ENCODE data around the gene LRBA.

Gene LRBA

GRCh38 chr4:150816491-150816890, 198.6 kb downstream of the LRBA start:
- H3K27ac Mint-ChIP-seq, result no peak overlapping the region
- no peaks in the 10 kb centered on the region for H3K9me3 Mint-ChIP-seq
- no peak for DNase-seq (ENCODE audit: low spot score in 2 of 2)
- ATAC-seq, result no peak
- no peak overlapping the region for H3K4me3 Mint-ChIP-seq
- peaks cover 13% of the 10 kb centered on the region for H3K4me1 Mint-ChIP-seq
- H3K36me3 Mint-ChIP-seq, result peaks cover 34% of the 10 kb centered on the region

DNA sequence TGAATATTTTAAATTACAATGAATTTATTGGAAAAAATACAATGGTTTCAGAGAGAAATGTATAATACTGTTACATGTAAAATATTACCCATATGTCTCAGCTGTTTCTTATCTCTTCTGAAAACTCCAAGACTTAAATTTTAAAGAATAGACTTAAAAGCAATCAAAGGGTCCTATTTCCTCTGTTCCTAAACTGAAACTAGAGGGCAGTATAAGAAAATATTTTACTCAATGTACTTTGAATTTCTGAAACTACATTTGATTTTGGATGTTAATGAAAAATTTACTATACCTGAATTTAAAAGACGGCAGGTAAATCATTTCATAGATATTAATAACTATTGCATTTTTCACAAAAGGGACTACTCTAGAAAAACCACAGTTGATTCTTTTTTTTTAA, 200.2 kb downstream of the LRBA start:
- peaks cover 13% of the 10 kb centered on the region for H3K4me1 Mint-ChIP-seq

DNA sequence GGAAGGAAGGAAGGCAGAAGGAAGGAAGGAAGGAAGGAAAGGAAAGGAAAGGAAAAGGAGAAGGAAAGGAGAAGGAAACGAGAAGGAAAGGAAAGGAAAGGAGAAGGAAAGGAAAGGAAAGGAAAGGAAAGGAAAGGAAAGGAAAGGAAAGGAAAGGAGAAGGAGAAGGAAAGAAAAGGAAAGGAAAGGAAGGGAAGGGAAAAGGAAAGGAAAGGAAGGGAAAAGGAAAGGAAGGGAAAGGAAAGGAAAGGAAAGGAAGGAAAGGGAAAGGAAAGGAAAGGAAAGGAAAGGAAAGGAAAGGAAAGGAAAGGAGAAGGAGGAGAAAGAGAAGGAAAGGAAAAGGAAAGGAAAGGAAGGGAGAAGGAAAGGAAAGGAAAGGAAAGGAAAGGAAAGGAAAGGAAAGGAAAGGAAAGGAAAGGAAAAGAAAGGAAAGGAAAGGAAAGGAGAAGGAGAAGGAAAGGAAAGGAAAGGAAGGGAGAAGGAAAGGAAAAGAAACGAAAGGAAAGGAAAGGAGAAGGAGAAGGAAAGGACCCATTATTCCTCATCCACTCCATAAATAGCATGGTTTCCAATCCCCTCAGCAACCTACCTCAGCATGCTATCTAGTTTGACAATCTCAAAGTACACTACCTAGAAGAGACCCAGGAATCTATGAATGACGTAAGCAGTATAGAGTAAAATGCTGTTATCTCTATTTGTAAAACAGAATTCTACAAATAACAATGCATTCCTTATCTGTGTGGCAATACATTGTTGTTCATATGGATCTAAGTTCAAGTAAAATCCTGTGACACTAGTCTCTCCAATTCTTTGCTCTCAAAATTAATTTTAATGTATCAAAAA, 209.7 kb downstream of the LRBA start:
- no peaks in the 10 kb centered on the region for H3K9me3 Mint-ChIP-seq
- H3K27ac Mint-ChIP-seq, result no peak overlapping the region
- ATAC-seq (no peak), DNase-seq (ENCODE audit: low spot score in 2 of 2) (no peak)
- H3K4me1 Mint-ChIP-seq, result peaks cover 13% of the 10 kb centered on the region
- peaks cover 51% of the 10 kb centered on the region for H3K36me3 Mint-ChIP-seq
- no peak overlapping the region for H3K4me3 Mint-ChIP-seq

More for the DNA sequence above, 200.2 kb downstream of the LRBA start:
- DNase-seq (ENCODE audit: low spot score in 2 of 2), result no peak
- peaks cover 46% of the 10 kb centered on the region for H3K36me3 Mint-ChIP-seq
- no peaks in the 10 kb centered on the region for H3K9me3 Mint-ChIP-seq
- ATAC-seq, result no peak
- H3K27ac Mint-ChIP-seq, result no peak overlapping the region
- no peak overlapping the region for H3K4me3 Mint-ChIP-seq

GRCh38 chr4:150801833-150802232, 213.3 kb downstream of the LRBA start:
- peaks cover 57% of the 10 kb centered on the region for H3K36me3 Mint-ChIP-seq
- no peak overlapping the region for H3K4me3 Mint-ChIP-seq
- no peak for DNase-seq (ENCODE audit: low spot score in 2 of 2)
- H3K27ac Mint-ChIP-seq, result no peak overlapping the region
- no peak for ATAC-seq
- peaks cover 7% of the 10 kb centered on the region for H3K4me1 Mint-ChIP-seq
- no peaks in the 10 kb centered on the region for H3K9me3 Mint-ChIP-seq

DNA sequence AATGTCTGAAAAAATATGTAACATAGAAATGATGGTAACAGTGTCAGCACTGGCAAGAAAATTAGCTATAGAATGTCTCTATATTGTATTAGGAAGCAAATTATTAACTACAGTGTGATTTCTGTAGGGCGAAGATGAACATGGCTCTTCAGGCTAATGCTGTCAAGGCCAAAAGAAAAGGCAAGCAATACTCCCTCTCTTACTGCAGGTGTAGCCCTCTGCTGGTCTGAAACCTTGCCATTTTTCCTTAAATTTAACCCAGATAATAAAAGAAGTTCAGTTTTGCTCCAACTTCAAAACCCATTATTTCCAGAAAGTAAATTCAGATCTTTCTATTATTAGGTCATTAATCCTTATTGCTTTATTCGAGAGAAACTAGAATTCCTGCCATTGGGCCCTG, 215.9 kb downstream of the LRBA start:
- no peak for DNase-seq (ENCODE audit: low spot score in 2 of 2)
- no peaks in the 10 kb centered on the region for H3K9me3 Mint-ChIP-seq
- ATAC-seq, result no peak
- H3K4me1 Mint-ChIP-seq, result no peaks in the 10 kb centered on the region
- H3K27ac Mint-ChIP-seq, result no peak overlapping the region
- no peak overlapping the region for H3K4me3 Mint-ChIP-seq
- peaks cover 44% of the 10 kb centered on the region for H3K36me3 Mint-ChIP-seq

- Mint-ChIP-seq H3K4me3 (no peak overlapping the region), H3K4me1 (no peaks in the 10 kb centered on the region), H3K27ac (no peak overlapping the region), H3K36me3 (peaks cover 17% of the 10 kb centered on the region), H3K9me3 (no peaks in the 10 kb centered on the region)
- ATAC-seq (no peak), DNase-seq (ENCODE audit: low spot score in 2 of 2) (no peak)
Observed at GRCh38 chr4:150794706-150795105, 220.4 kb downstream of the LRBA start.

GRCh38 chr4:150789864-150790263, 225.2 kb downstream of the LRBA start:
- peaks cover 16% of the 10 kb centered on the region for H3K36me3 Mint-ChIP-seq
- ATAC-seq (no peak), DNase-seq (ENCODE audit: low spot score in 2 of 2) (no peak)
- no peak overlapping the region for H3K4me3 Mint-ChIP-seq
- no peaks in the 10 kb centered on the region for H3K9me3 Mint-ChIP-seq
- peaks cover 3% of the 10 kb centered on the region for H3K4me1 Mint-ChIP-seq
- H3K27ac Mint-ChIP-seq, result no peak overlapping the region

DNA sequence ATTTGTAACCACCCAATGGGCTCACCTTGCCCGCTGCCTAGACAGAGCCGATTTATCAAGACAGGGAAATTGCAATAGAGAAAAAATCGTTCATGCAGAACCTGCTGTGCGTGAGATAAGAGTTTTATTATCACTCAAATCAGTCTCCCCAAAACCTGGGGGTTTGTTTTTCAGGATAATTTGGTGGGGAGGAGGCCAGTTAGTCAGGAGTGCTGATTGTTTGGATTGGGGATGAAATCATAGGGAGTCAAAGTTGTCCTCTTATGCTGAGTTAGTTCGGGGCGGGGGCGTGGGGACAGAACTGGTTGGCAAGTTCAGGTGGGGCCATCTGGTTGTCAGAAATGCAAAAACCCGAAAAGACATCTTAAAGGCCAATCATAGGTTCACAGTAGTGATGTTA, 230.1 kb downstream of the LRBA start:
- Mint-ChIP-seq H3K4me1 (peaks cover 7% of the 10 kb centered on the region), H3K36me3 (peaks cover 25% of the 10 kb centered on the region), H3K9me3 (no peaks in the 10 kb centered on the region), H3K4me3 (no peak overlapping the region), H3K27ac (no peak overlapping the region)
- DNase-seq (ENCODE audit: low spot score in 2 of 2), result no peak
- ATAC-seq, result no peak

DNA sequence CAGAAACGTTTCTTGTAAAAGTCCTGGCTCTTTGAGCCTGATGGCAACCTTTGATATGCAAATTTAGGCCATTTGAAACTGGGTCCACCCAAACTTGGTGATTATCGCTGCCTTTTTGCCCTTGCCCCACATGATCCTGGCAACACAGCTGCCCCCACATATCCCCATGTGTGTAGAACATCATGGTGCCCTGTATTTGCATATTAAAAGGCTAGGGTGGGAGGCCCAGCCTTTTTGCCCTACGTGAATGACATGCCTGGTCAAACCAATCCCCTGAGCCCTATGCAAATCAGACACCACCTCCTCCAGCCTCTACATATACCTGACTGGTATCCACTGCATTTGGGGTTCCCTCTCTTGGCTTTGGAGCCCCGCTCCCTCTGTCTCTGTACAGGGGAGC, 230.8 kb downstream of the LRBA start:
- no peaks in the 10 kb centered on the region for H3K9me3 Mint-ChIP-seq
- ATAC-seq (no peak), DNase-seq (ENCODE audit: low spot score in 2 of 2) (no peak)
- H3K27ac Mint-ChIP-seq, result no peak overlapping the region
- H3K36me3 Mint-ChIP-seq, result peaks cover 25% of the 10 kb centered on the region
- no peak overlapping the region for H3K4me3 Mint-ChIP-seq
- H3K4me1 Mint-ChIP-seq, result peaks cover 7% of the 10 kb centered on the region

DNA sequence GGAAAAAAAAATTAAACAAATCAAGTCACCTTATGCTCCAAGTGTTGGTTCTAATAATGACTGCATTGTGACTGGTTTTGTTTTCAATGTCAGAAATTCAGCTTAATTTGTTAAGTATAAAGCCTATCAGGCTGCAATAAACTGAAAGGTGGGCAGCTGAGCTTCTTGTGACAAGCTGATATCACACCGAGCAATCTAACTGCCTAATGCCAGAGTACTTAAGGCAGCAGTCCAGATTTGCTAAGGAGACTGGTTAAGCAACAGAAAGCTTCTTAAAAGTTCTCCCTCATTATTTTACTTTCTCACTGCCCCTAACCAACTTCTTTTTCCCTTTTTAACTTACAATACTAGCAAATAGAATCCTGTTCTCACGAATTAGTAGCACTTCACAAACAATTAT, 232.2 kb downstream of the LRBA start:
- DNase-seq (ENCODE audit: low spot score in 2 of 2), result no peak
- Mint-ChIP-seq H3K9me3 (no peaks in the 10 kb centered on the region), H3K27ac (no peak overlapping the region)

GRCh38 chr4:150782311-150782710, 232.8 kb downstream of the LRBA start:
- Mint-ChIP-seq H3K27ac (no peak overlapping the region), H3K9me3 (no peaks in the 10 kb centered on the region), H3K36me3 (peaks cover 19% of the 10 kb centered on the region), H3K4me1 (peaks cover 7% of the 10 kb centered on the region), H3K4me3 (no peak overlapping the region)
- ATAC-seq (no peak), DNase-seq (ENCODE audit: low spot score in 2 of 2) (no peak)

More for the DNA sequence above, 232.2 kb downstream of the LRBA start:
- Mint-ChIP-seq H3K36me3 (peaks cover 24% of the 10 kb centered on the region), H3K4me3 (no peak overlapping the region), H3K4me1 (peaks cover 7% of the 10 kb centered on the region)
- no peak for ATAC-seq

- H3K9me3 Mint-ChIP-seq, result no peaks in the 10 kb centered on the region
- no peak overlapping the region for H3K4me3 Mint-ChIP-seq
- DNase-seq (ENCODE audit: low spot score in 2 of 2), result no peak
- H3K4me1 Mint-ChIP-seq, result peaks cover 7% of the 10 kb centered on the region
- peaks cover 15% of the 10 kb centered on the region for H3K36me3 Mint-ChIP-seq
- no peak for ATAC-seq
- H3K27ac Mint-ChIP-seq, result no peak overlapping the region
Observed at GRCh38 chr4:150781191-150781590, 233.9 kb downstream of the LRBA start.

- Mint-ChIP-seq H3K36me3 (peaks cover 15% of the 10 kb centered on the region), H3K27ac (no peak overlapping the region), H3K4me3 (no peak overlapping the region), H3K9me3 (no peaks in the 10 kb centered on the region), H3K4me1 (peaks cover 2% of the 10 kb centered on the region)
- ATAC-seq (no peak), DNase-seq (ENCODE audit: low spot score in 2 of 2) (no peak)
Observed at GRCh38 chr4:150779707-150780106, 235.4 kb downstream of the LRBA start.

DNA sequence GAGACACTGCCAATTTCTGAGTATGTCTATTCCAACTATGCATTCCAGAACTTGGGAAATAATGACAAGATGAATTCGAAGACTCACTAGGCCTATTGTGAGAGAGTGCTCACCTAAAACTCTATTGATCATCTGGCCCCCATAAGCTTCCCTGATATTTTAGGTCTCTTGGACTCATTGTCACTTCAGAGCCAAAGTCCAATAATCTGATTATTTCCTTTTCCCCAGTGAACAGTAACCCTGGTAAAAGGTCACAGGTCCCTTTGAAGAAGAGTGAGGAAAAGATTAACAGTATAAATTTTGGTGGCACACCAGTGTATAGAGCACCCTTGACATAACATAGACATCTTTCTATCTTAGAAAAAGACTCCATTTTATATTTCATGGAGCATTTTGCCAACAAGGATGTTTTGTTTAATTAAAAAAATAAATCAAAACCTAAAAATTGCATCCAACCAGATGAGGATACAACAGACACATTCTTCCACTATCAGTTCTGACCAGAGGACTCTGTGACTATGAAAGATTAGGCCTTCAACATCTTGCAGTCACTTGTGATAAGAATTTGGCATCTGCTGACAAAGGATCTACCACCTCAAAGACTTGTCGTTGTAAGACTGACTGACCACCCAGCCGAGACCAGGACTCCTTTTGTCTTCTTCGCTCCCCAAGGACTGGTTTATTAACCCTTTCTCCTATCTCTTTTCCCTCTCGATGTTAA, 241.2 kb downstream of the LRBA start:
- ATAC-seq (no peak), DNase-seq (ENCODE audit: low spot score in 2 of 2) (no peak)
- Mint-ChIP-seq H3K4me3 (no peak overlapping the region), H3K36me3 (peaks cover 7% of the 10 kb centered on the region), H3K9me3 (no peaks in the 10 kb centered on the region), H3K4me1 (peaks cover 12% of the 10 kb centered on the region), H3K27ac (no peak overlapping the region)

- H3K36me3 Mint-ChIP-seq, result peaks cover 7% of the 10 kb centered on the region
- ATAC-seq, result no peak
Observed at GRCh38 chr4:150773032-150773431, 242.1 kb downstream of the LRBA start.

GRCh38 chr4:150771382-150771781, 243.7 kb downstream of the LRBA start:
- Mint-ChIP-seq H3K4me1 (peaks cover 18% of the 10 kb centered on the region), H3K4me3 (no peak overlapping the region), H3K9me3 (no peaks in the 10 kb centered on the region), H3K36me3 (peaks cover 7% of the 10 kb centered on the region), H3K27ac (no peak overlapping the region)
- DNase-seq (ENCODE audit: low spot score in 2 of 2), result no peak
- no peak for ATAC-seq

More at GRCh38 chr4:150773032-150773431, 242.1 kb downstream of the LRBA start:
- DNase-seq (ENCODE audit: low spot score in 2 of 2), result no peak
- Mint-ChIP-seq H3K9me3 (no peaks in the 10 kb centered on the region), H3K4me3 (no peak overlapping the region), H3K27ac (no peak overlapping the region), H3K4me1 (peaks cover 13% of the 10 kb centered on the region)

Measured in stimulated activated effector memory CD8-positive, alpha-beta T cell treated with anti-CD3 and anti-CD28 coated beads, Interleukin-12 subunit alpha, Interleukin-12 subunit beta, amount 100 ng/mL, for 72 hours (primary cell).